GM12891 (cell line): ENCODE results near the gene ZNF407.

Experiments used
- POLR2A ChIP-seq: IDR thresholded peaks from 2 replicates; pipeline ENCODE4 v1.6.1; 2011; ENCODE audit warnings: low read depth, low read length, control low read depth
- POLR2AphosphoS5 ChIP-seq: IDR thresholded peaks from 2 replicates; pipeline ENCODE4 v1.6.1; 2011; ENCODE audit warnings: low read depth, low read length, control low read depth
- POU2F2 ChIP-seq: IDR thresholded peaks from 2 replicates; pipeline ENCODE4 v1.6.1; 2011; ENCODE audit warnings: low read depth, mild to moderate bottlenecking, control low read depth, low read length, moderate library complexity
- SPI1 ChIP-seq: IDR thresholded peaks from 2 replicates; pipeline ENCODE4 v1.6.1; 2011; ENCODE audit warnings: low read depth, low read length, control low read depth
- TAF1 ChIP-seq: IDR thresholded peaks from 2 replicates; pipeline ENCODE4 v1.6.1; 2011; ENCODE audit warnings: low read depth, low read length, control low read depth

- TF ChIP-seq POLR2AphosphoS5 (no peak), POLR2A (no peak), POU2F2 (no peak), TAF1 (no peak), SPI1 (no peak)
Measured at GRCh38 chr18:74819433-74820059, 221.9 kb downstream of the ZNF407 start.
